K562 (cell line): ENCODE results near the gene LPCAT3. TPM values are rescaled to one million over a fixed set of nuclear protein-coding genes. Genes with fewer than 3 reads are reported as not detected.

Source experiments
- ATAC-seq: fragments of 200-7000 bp; cut with Tn5 transposase; 3 replicates; pipeline ENCODE4 v1.9.1; 2020; ENCODE audit warnings: moderate library complexity
- BruUV-seq: library from RNA; stranded (reverse); fragments of 400-500 nt; replicated peaks from 2 replicates; lab custom pipeline; 2021; lab: Mats Ljungman, UMichigan
- CTCF ChIA-PET: fragments of 300-600 bp; formaldehyde crosslinking; extraction: SDS; loops from one replicate; lab custom pipeline; 2021; ENCODE audit warnings: low intra/inter-chr PET ratio; lab: Yijun Ruan, JAX
- POLR2A ChIA-PET: fragments of 300-600, 350-650 bp; sonication (Branson Sonifier 250); formaldehyde crosslinking; extraction: SDS; loops from one replicate; lab custom pipeline; 2021; ENCODE audit warnings: antibody characterized with exemption, inconsistent platforms; lab: Yijun Ruan, JAX
- DNase-seq, 4 experiments: peaks; one replicate each; pipeline versions ENCODE4 v3.0.0 to v3.0.0-alpha.2; 2011 to 2018; ENCODE audit warnings: low spot score in 3 of 4, mixed read lengths in 3 of 4; ENCODE audit errors: extremely low read depth in 1 of 4
- FAIRE-seq: peaks from 2 replicates; lab custom pipeline; 2011; peaks lifted over from hg19 to GRCh38; lab: Jason Lieb, UNC
- H2AFZ ChIP-seq: 2 replicates; pipeline ENCODE4 v1.6.0; 2011; ENCODE audit warnings: low read depth, low read length, control low read depth, inconsistent platforms
- H3K27ac ChIP-seq: fragments of 200-600 bp; 3 replicates; pipeline ENCODE4 v1.8.0; 2011; ENCODE audit warnings: low read depth, mild to moderate bottlenecking, control low read depth, inconsistent platforms, low read length, moderate library complexity, mixed read lengths; ENCODE audit errors: extremely low read depth
- H3K27me3 ChIP-seq, 2 experiments: fragments of 300-600 bp in 1 of 2; 2 replicates in 1 of 2; 3 replicates in 1 of 2; pipeline versions ENCODE4 v1.6.0 to v1.8.0; 2011; ENCODE audit warnings: inconsistent platforms in 2 of 2, low read length in 2 of 2, mild to moderate bottlenecking in 1 of 2, mixed read lengths in 1 of 2, moderate library complexity in 1 of 2; ENCODE audit not compliant: control insufficient read depth in 2 of 2, insufficient read depth in 2 of 2
- H3K36me3 ChIP-seq: fragments of 300-600 bp; 3 replicates; pipeline ENCODE4 v1.8.0; 2011; ENCODE audit warnings: mild to moderate bottlenecking, low read length, inconsistent platforms; ENCODE audit not compliant: control insufficient read depth, insufficient read depth
- H3K4me1 ChIP-seq, 2 experiments: fragments of 200-600 bp in 1 of 2; replicated peaks in 1 of 2; 2 replicates in 1 of 2; 3 replicates in 1 of 2; pipeline versions ENCODE4 v1.5.1 to v1.8.0; 2011; ENCODE audit warnings: inconsistent platforms in 2 of 2, low read length in 2 of 2, mild to moderate bottlenecking in 1 of 2, mixed read lengths in 1 of 2, moderate library complexity in 1 of 2; ENCODE audit not compliant: control insufficient read depth in 2 of 2, insufficient read depth in 2 of 2
- H3K4me2 ChIP-seq: 2 replicates; pipeline ENCODE4 v1.6.1; 2011; ENCODE audit warnings: low read length, control low read depth, inconsistent platforms, mixed read lengths; ENCODE audit not compliant: insufficient read depth
- H3K4me3 ChIP-seq: fragments of 200-600 bp; sonication (generic), shearing (Covaris generic); 2 replicates; pipeline ENCODE4 v1.5.1; 2016; ENCODE audit warnings: control low read depth, inconsistent platforms
- H3K79me2 ChIP-seq: fragments of 200-600 bp; 3 replicates; pipeline ENCODE4 v1.8.0; 2011; ENCODE audit warnings: low read length, inconsistent platforms; ENCODE audit not compliant: control insufficient read depth, insufficient read depth
- H3K9ac ChIP-seq, 2 experiments: 2 replicates each; pipeline versions ENCODE4 v1.6.0 to v1.6.1; 2011; ENCODE audit warnings: low read depth in 2 of 2, low read length in 2 of 2, control low read depth in 1 of 2, inconsistent platforms in 1 of 2, mild to moderate bottlenecking in 1 of 2, mixed read lengths in 1 of 2; ENCODE audit not compliant: insufficient read depth in 1 of 2
- H3K9me1 ChIP-seq: one replicate; pipeline ENCODE4 v1.6.0; 2011; ENCODE audit warnings: inconsistent platforms, mild to moderate bottlenecking, low read length, moderate library complexity; ENCODE audit not compliant: control insufficient read depth, insufficient read depth
- H3K9me3 ChIP-seq: replicated peaks from 2 replicates; pipeline ENCODE4 v1.5.1; 2011; ENCODE audit warnings: low read depth, low read length, inconsistent platforms; ENCODE audit not compliant: control insufficient read depth, insufficient read depth
- H4K20me1 ChIP-seq: replicated peaks from 2 replicates; pipeline ENCODE4 v1.6.1; 2011; ENCODE audit warnings: low read length, inconsistent platforms, mixed read lengths; ENCODE audit not compliant: control insufficient read depth, insufficient read depth
- GMEB1 ChIP-seq: fragments of 250-450 bp; sonication (Bioruptor Pico); IDR thresholded peaks from 2 replicates; pipeline ENCODE4 v1.4.0; 2020; ENCODE audit warnings: mild to moderate bottlenecking
- IRF2 ChIP-seq: sonication (generic); formaldehyde crosslinking; IDR thresholded peaks from 2 replicates; pipeline ENCODE4 v1.8.1; 2022; ENCODE audit warnings: mild to moderate bottlenecking, missing genetic modification reagents
- PHB ChIP-seq: fragments of 250-450 bp; sonication (Bioruptor Pico); IDR thresholded peaks from 2 replicates; pipeline ENCODE4 v1.5.0; 2021
- SIRT6 ChIP-seq: IDR thresholded peaks from one replicate; pipeline ENCODE4 v1.6.1; 2012; ENCODE audit warnings: low read depth, mild to moderate bottlenecking, control low read depth, inconsistent platforms, low read length, moderate library complexity
- SMARCA4 ChIP-seq: fragments of 450-650 bp; IDR thresholded peaks from 2 replicates; pipeline ENCODE4 v1.6.1; 2016
- SP1 ChIP-seq: sonication (generic); formaldehyde crosslinking; IDR thresholded peaks from 2 replicates; pipeline ENCODE4 v1.8.1; 2022; ENCODE audit warnings: mild to moderate bottlenecking, missing genetic modification reagents
- ZBED1 ChIP-seq: IDR thresholded peaks from 2 replicates; pipeline ENCODE4 v1.6.1; 2014
- ZFP1 ChIP-seq: fragments of 450-650 bp; formaldehyde crosslinking; IDR thresholded peaks from 2 replicates; pipeline ENCODE4 v1.4.0; 2020; ENCODE audit warnings: mild to moderate bottlenecking, mixed read lengths
- ZNF512 ChIP-seq: IDR thresholded peaks from 2 replicates; pipeline ENCODE4 v1.6.1; 2016; ENCODE audit warnings: missing genetic modification characterization, missing compliant biosample characterization
- WGBS: fragments of 100-300 bp; shearing (Covaris generic); methylation state at CpG from one replicate; pipeline ENCODE4 v1.1.6; 2016; ENCODE audit warnings: low coverage, mixed read lengths; ENCODE audit not compliant: insufficient coverage; ENCODE audit errors: missing lambda C conversion rate; 5-methylcytosine and 5-hydroxymethylcytosine counted together
- in situ Hi-C: fragments of 300-500 bp; cut with MboI; formaldehyde crosslinking; loops from 4 replicates; pipeline ENCODE4 v1.15.0; 2018; ENCODE audit warnings: inconsistent platforms, mixed read lengths
- intact Hi-C: fragments of 100-400 bp; cut with micrococcal nuclease; formaldehyde crosslinking; loops from 2 replicates; pipeline ENCODE4 v1.14.2; 2022
- polyA plus RNA-seq, 8 experiments: library from polyadenylated mRNA; depleted of rRNA in 4 of 8; stranded (reverse) in 5 of 8; unstranded in 3 of 8; fragments of >200 nt; fragmentation: Nextera tagmentation in 2 of 8; fragmentation: Illumina TruSeq in 1 of 8; extraction: Ambion mirVana in 2 of 8; extraction: Trizol in 1 of 8; gene quantifications; 2 replicates each; pipeline versions ENCODE4 v1.2.1 to v1.2.3, GENCODE V29; 2011 to 2014; ENCODE audit warnings: inconsistent platforms in 1 of 8, missing spikeins in 1 of 8
- total RNA-seq, 7 experiments: library from RNA; depleted of rRNA in 6 of 7; stranded (reverse); fragments of >200 nt in 6 of 7; fragmentation: Illumina TruSeq in 2 of 7; extraction: Trizol in 2 of 7; gene quantifications; 2 replicates each; pipeline versions ENCODE4 v1.2.1 to v1.2.3, GENCODE V29; 2011 to 2021; ENCODE audit warnings: low replicate concordance in 1 of 7
- TF ChIP-seq, protein P1 (sequence below), 2 experiments: IDR thresholded peaks; 2 replicates each; pipeline ENCODE4 v1.6.1; 2011; ENCODE audit warnings: borderline replicate concordance in 1 of 2, control low read depth in 1 of 2, low read depth in 1 of 2, low read length in 1 of 2, mild to moderate bottlenecking in 1 of 2, mixed read lengths in 1 of 2, moderate library complexity in 1 of 2; ENCODE audit not compliant: insufficient read depth in 1 of 2, insufficient read length in 1 of 2, poor library complexity in 1 of 2, severe bottlenecking in 1 of 2; ENCODE audit errors: extremely low read depth in 1 of 2

The LPCAT3 gene
- total and polyA plus RNA-seq, 9 of the 15 experiments (the other 6 are each of a cell fraction or from before 2014, with no cell fraction given), result 4.9 to 52.5 (median 25.3) TPM

- ATAC-seq (no peak), FAIRE-seq (no peak), DNase-seq (no peak)
- H3K4me3 ChIP-seq, result no peak overlapping the region
- CTCF ChIA-PET, result interaction anchor here (0.7 kb wide), 1 partner anchor 160 kb away, joined by 4 read pairs; the partner anchor contains the start of gene C1RL
- TF ChIP-seq ZBED1 (no peak), GMEB1 (CRISPR knock-in tag) (no peak), PHB (no peak), ZFP1 (CRISPR knock-in tag) (no peak), SP1 (no peak), ZNF512 (no peak), IRF2 (CRISPR knock-in tag) (no peak), SIRT6 (no peak), SMARCA4 (no peak)
- TF ChIP-seq, protein P1, sequence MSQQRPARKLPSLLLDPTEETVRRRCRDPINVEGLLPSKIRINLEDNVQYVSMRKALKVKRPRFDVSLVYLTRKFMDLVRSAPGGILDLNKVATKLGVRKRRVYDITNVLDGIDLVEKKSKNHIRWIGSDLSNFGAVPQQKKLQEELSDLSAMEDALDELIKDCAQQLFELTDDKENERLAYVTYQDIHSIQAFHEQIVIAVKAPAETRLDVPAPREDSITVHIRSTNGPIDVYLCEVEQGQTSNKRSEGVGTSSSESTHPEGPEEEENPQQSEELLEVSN (IDR thresholded peaks at IDR 0.05; ENCODE audit: borderline replicate concordance in 1 of 2, extremely low read depth in 1 of 2, insufficient read depth in 1 of 2, insufficient read length in 1 of 2, low read depth in 1 of 2, low read length in 1 of 2, poor library complexity in 1 of 2, severe bottlenecking in 1 of 2), result no peak
- peak overlapping the region in 1 of 2 experiments; percentile 32; a peak in 1 of 4 replicates for H3K9ac ChIP-seq
- intact Hi-C loops (no loop called here), in situ Hi-C loops (no loop called here)
- 74% methylated on average over 13 of the region's 15 CpGs for WGBS
- no peak overlapping the region for H3K27ac ChIP-seq
- no TSS peak for BruUV-seq
- no peak overlapping the region for H2AFZ ChIP-seq
- POLR2A ChIA-PET, result interaction anchor here (0.8 to 1.5 kb wide), 2 partner anchors 12 to 77 kb away, joined by 3 read pairs; no protein-coding TSS in a partner anchor
- no peaks in the 10 kb centered on the region for H4K20me1 ChIP-seq
- no peaks in the 10 kb centered on the region for H3K27me3 ChIP-seq
- H3K9me3 ChIP-seq, result no peaks in the 10 kb centered on the region
- H3K9me1 ChIP-seq, result no peaks in the 10 kb centered on the region
- H3K4me2 ChIP-seq, result no peak overlapping the region
- peaks cover 19 to 58% of the 10 kb centered on the region in 2 experiments for H3K4me1 ChIP-seq
- peaks cover 4% of the 10 kb centered on the region; the same call in 1 of the 3 replicates for H3K36me3 ChIP-seq
- peaks cover 13% of the 10 kb centered on the region for H3K79me2 ChIP-seq
These were observed 69.2 kb downstream of the LPCAT3 start for GRCh38 chr12:6948873-6949594.
